IgD-negative memory B cell (primary cell): ENCODE data around the gene SFXN4. TPM values are rescaled to one million over a fixed set of nuclear protein-coding genes. Genes with fewer than 3 reads are reported as not detected.
"Not testable (repeated sequence)": the region's sequence is repeated elsewhere in the genome, so short reads cannot be mapped to it uniquely, and the experiment has no call there.

Source experiments
- H3K27ac Mint-ChIP-seq, 3 donors: one replicate each; pipeline ENCODE4 v1.8.0; 2020 to 2022; ENCODE audit warnings: mild to moderate bottlenecking in 3 of 3, mixed read lengths in 3 of 3, moderate library complexity in 1 of 3
- H3K27me3 Mint-ChIP-seq: one replicate; pipeline ENCODE4 v1.8.0; 2021; ENCODE audit warnings: mixed read lengths
- H3K36me3 Mint-ChIP-seq: one replicate; pipeline ENCODE4 v1.8.0; 2020; ENCODE audit warnings: mild to moderate bottlenecking, mixed read lengths
- H3K4me1 Mint-ChIP-seq, 3 donors: one replicate each; pipeline ENCODE4 v1.8.0; 2020 to 2022; ENCODE audit warnings: mixed read lengths in 3 of 3, mild to moderate bottlenecking in 1 of 3
- H3K4me3 Mint-ChIP-seq, 4 donors: one replicate each; pipeline ENCODE4 v1.8.0; 2020 to 2022; ENCODE audit warnings: mild to moderate bottlenecking in 4 of 4, mixed read lengths in 4 of 4, moderate library complexity in 3 of 4
- H3K9me3 Mint-ChIP-seq, 3 donors: one replicate each; pipeline ENCODE4 v1.8.0; 2020 to 2021; ENCODE audit warnings: mixed read lengths in 3 of 3, mild to moderate bottlenecking in 1 of 3
- polyA plus RNA-seq: library from polyadenylated mRNA; unstranded; fragments of 300-500 nt; fragmentation: Illumina TruSeq; gene quantifications from one replicate; pipeline ENCODE4 v1.2.3, GENCODE V29; 2021

Gene SFXN4
- polyA plus RNA-seq, 1 donor from 2014 or later: 22.2 TPM

GRCh38 chr10:119096641-119097415, 68.7 kb downstream of the SFXN4 start:
- not testable (repeated sequence) for H3K27ac Mint-ChIP-seq, H3K9me3 Mint-ChIP-seq, H3K36me3 Mint-ChIP-seq, H3K27me3 Mint-ChIP-seq, H3K4me3 Mint-ChIP-seq
- H3K4me1 Mint-ChIP-seq: peaks cover 5 to 11% (median 9%) of the 10 kb centered on the region in 3 donors

- H3K9me3 Mint-ChIP-seq: no peaks in the 10 kb centered on the region
- no peaks in the 10 kb centered on the region for H3K36me3 Mint-ChIP-seq
- peaks cover 3% of the 10 kb centered on the region for H3K27me3 Mint-ChIP-seq
- H3K4me3 Mint-ChIP-seq: peak overlapping the region in 1 of 4 donors; percentile 2
- peaks cover 12 to 17% (median 14%) of the 10 kb centered on the region in 3 donors for H3K4me1 Mint-ChIP-seq
- H3K27ac Mint-ChIP-seq: no peak overlapping the region
Observed at GRCh38 chr10:119095640-119096039, 69.9 kb downstream of the SFXN4 start.

- Mint-ChIP-seq H3K4me1 (peaks cover 33 to 43% (median 39%) of the 10 kb centered on the region in 3 donors), H3K36me3 (no peaks in the 10 kb centered on the region), H3K4me3 (peak overlapping the region; percentile 22 to 92 (median 76)), H3K27ac (peak overlapping the region; percentile 79 to 96 (median 91)), H3K9me3 (no peaks in the 10 kb centered on the region), H3K27me3 (peaks cover 6% of the 10 kb centered on the region)
Observed at GRCh38 chr10:119090968-119091367, 74.5 kb downstream of the SFXN4 start.

Other genes with a start within 250 kb of the SFXN4 start
- not detected for gene NANOS1, start 136.0 kb downstream of the SFXN4 start, polyA plus RNA-seq
- 60.9 TPM for gene EIF3A, start 84.9 kb downstream of the SFXN4 start, polyA plus RNA-seq
- gene DENND10, start 61.6 kb downstream of the SFXN4 start, polyA plus RNA-seq: 24.7 TPM
- 71.2 TPM for gene PRDX3, start 13.1 kb upstream of the SFXN4 start, polyA plus RNA-seq
- gene GRK5, start 41.9 kb upstream of the SFXN4 start, polyA plus RNA-seq: 18.1 TPM